Measurements from ENCODE around the gene KRT84. TPM values are rescaled to one million over a fixed set of nuclear protein-coding genes. Genes with fewer than 3 reads are reported as not detected.

Gene KRT84
- total and polyA plus RNA-seq, 10 of the 15 experiments (the other 5 are each of a cell fraction or from before 2014, with no cell fraction given), result not detected

DNA sequence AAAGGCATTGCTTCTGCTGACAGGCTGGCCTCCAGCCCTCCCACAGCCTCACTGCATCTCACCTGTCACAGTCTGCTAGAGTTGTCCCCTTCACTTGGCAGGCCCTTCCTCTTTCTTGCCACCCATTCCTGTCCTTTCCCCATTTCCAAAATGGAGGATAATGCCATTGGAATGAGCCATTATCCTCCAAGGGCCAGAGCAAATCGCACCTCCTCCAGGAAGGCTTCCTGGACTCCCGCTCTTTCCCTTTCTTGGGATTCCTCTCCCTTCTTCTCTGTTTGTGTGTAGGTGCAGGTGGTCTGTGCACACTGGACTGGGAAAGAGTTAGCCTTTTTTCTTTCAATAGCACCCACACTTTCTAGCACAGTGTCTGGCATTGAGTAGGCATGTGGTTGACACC lies 16.9 kb upstream of the KRT84 start:
- no peak overlapping the region for H2AFZ ChIP-seq (ENCODE audit: control insufficient read depth, low read depth, low read length)
- SMC1A ChIA-PET (ENCODE audit: uncharacterized antibody, unreplicated experiment), result no interaction called here
- no peaks in the 10 kb centered on the region for H3K36me3 ChIP-seq (ENCODE audit: control insufficient read depth in 2 of 2, insufficient read depth in 2 of 2, low read length in 1 of 2)
- BruUV-seq (replicated peaks), result no TSS peak
- H3K4me2 ChIP-seq (ENCODE audit: control insufficient read depth, insufficient read depth), result no peak overlapping the region
- in situ Hi-C loops (cut with MboI), result no loop called here
- POLR2A ChIA-PET, result interaction anchor here (0.6 kb wide), 1 partner anchor 610 kb away, joined by 5 read pairs; no protein-coding TSS in a partner anchor
- TF ChIP-seq, protein P1, sequence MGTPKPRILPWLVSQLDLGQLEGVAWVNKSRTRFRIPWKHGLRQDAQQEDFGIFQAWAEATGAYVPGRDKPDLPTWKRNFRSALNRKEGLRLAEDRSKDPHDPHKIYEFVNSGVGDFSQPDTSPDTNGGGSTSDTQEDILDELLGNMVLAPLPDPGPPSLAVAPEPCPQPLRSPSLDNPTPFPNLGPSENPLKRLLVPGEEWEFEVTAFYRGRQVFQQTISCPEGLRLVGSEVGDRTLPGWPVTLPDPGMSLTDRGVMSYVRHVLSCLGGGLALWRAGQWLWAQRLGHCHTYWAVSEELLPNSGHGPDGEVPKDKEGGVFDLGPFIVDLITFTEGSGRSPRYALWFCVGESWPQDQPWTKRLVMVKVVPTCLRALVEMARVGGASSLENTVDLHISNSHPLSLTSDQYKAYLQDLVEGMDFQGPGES (IDR thresholded peaks at IDR 0.05), result no peak
- no peak for TF ChIP-seq LARP7 (IDR thresholded peaks at IDR 0.05)
- TF ChIP-seq ZNF217 (IDR thresholded peaks at IDR 0.05), result no peak
- no peak for TF ChIP-seq BHLHE40 (IDR thresholded peaks at IDR 0.05; ENCODE audit: borderline replicate concordance in 1 of 2, low read depth in 2 of 2, low read length in 1 of 2)
- TF ChIP-seq, protein P2, sequence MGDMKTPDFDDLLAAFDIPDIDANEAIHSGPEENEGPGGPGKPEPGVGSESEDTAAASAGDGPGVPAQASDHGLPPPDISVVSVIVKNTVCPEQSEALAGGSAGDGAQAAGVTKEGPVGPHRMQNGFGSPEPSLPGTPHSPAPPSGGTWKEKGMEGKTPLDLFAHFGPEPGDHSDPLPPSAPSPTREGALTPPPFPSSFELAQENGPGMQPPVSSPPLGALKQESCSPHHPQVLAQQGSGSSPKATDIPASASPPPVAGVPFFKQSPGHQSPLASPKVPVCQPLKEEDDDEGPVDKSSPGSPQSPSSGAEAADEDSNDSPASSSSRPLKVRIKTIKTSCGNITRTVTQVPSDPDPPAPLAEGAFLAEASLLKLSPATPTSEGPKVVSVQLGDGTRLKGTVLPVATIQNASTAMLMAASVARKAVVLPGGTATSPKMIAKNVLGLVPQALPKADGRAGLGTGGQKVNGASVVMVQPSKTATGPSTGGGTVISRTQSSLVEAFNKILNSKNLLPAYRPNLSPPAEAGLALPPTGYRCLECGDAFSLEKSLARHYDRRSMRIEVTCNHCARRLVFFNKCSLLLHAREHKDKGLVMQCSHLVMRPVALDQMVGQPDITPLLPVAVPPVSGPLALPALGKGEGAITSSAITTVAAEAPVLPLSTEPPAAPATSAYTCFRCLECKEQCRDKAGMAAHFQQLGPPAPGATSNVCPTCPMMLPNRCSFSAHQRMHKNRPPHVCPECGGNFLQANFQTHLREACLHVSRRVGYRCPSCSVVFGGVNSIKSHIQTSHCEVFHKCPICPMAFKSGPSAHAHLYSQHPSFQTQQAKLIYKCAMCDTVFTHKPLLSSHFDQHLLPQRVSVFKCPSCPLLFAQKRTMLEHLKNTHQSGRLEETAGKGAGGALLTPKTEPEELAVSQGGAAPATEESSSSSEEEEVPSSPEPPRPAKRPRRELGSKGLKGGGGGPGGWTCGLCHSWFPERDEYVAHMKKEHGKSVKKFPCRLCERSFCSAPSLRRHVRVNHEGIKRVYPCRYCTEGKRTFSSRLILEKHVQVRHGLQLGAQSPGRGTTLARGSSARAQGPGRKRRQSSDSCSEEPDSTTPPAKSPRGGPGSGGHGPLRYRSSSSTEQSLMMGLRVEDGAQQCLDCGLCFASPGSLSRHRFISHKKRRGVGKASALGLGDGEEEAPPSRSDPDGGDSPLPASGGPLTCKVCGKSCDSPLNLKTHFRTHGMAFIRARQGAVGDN (IDR thresholded peaks at IDR 0.05), result no peak
- no peak; the same call in 1 of the 2 replicates for TF ChIP-seq IKZF1 (conservative IDR thresholded peaks at IDR 0.05)
- TF ChIP-seq, protein P3, sequence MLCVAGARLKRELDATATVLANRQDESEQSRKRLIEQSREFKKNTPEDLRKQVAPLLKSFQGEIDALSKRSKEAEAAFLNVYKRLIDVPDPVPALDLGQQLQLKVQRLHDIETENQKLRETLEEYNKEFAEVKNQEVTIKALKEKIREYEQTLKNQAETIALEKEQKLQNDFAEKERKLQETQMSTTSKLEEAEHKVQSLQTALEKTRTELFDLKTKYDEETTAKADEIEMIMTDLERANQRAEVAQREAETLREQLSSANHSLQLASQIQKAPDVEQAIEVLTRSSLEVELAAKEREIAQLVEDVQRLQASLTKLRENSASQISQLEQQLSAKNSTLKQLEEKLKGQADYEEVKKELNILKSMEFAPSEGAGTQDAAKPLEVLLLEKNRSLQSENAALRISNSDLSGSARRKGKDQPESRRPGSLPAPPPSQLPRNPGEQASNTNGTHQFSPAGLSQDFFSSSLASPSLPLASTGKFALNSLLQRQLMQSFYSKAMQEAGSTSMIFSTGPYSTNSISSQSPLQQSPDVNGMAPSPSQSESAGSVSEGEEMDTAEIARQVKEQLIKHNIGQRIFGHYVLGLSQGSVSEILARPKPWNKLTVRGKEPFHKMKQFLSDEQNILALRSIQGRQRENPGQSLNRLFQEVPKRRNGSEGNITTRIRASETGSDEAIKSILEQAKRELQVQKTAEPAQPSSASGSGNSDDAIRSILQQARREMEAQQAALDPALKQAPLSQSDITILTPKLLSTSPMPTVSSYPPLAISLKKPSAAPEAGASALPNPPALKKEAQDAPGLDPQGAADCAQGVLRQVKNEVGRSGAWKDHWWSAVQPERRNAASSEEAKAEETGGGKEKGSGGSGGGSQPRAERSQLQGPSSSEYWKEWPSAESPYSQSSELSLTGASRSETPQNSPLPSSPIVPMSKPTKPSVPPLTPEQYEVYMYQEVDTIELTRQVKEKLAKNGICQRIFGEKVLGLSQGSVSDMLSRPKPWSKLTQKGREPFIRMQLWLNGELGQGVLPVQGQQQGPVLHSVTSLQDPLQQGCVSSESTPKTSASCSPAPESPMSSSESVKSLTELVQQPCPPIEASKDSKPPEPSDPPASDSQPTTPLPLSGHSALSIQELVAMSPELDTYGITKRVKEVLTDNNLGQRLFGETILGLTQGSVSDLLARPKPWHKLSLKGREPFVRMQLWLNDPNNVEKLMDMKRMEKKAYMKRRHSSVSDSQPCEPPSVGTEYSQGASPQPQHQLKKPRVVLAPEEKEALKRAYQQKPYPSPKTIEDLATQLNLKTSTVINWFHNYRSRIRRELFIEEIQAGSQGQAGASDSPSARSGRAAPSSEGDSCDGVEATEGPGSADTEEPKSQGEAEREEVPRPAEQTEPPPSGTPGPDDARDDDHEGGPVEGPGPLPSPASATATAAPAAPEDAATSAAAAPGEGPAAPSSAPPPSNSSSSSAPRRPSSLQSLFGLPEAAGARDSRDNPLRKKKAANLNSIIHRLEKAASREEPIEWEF (IDR thresholded peaks at IDR 0.05; ENCODE audit: insufficient replicate concordance, low read depth, low read length), result no peak
- TF ChIP-seq, protein P4, sequence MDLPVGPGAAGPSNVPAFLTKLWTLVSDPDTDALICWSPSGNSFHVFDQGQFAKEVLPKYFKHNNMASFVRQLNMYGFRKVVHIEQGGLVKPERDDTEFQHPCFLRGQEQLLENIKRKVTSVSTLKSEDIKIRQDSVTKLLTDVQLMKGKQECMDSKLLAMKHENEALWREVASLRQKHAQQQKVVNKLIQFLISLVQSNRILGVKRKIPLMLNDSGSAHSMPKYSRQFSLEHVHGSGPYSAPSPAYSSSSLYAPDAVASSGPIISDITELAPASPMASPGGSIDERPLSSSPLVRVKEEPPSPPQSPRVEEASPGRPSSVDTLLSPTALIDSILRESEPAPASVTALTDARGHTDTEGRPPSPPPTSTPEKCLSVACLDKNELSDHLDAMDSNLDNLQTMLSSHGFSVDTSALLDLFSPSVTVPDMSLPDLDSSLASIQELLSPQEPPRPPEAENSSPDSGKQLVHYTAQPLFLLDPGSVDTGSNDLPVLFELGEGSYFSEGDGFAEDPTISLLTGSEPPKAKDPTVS (IDR thresholded peaks at IDR 0.05; ENCODE audit: low read depth, low read length), result no peak
- RAD21 ChIA-PET (ENCODE audit: unreplicated experiment), result no interaction called here
- no peaks in the 10 kb centered on the region for H3K4me1 ChIP-seq (ENCODE audit: control insufficient read depth, insufficient read depth, low read length)
- no peak overlapping the region for H3K4me3 ChIP-seq
- CTCF ChIA-PET, result no interaction called here
- intact Hi-C loops (cut with micrococcal nuclease; ENCODE audit: unreplicated experiment), result no loop called here
- no peak overlapping the region for H3K27ac ChIP-seq (ENCODE audit: control insufficient read depth, insufficient read depth)
- WGBS (ENCODE audit: insufficient coverage, insufficient replicate concordance, low lambda C conversion rate, missing lambda C conversion rate), result 63% methylated on average over 2 of the region's 2 CpGs
- H3K79me2 ChIP-seq (ENCODE audit: control insufficient read depth, insufficient read depth, low read length), result no peaks in the 10 kb centered on the region
- FAIRE-seq (no peak), DNase-seq (ENCODE audit: low read depth, low spot score) (no peak), ATAC-seq (no peak; the same call in 2 of the 3 replicates)
- no peaks in the 10 kb centered on the region for H4K20me1 ChIP-seq (ENCODE audit: control insufficient read depth, insufficient read depth)
- H3K9ac ChIP-seq (ENCODE audit: control insufficient read depth, insufficient read depth, low read length), result no peak overlapping the region
- no peaks in the 10 kb centered on the region; a peak in 1 of 4 replicates for H3K27me3 ChIP-seq (replicated peaks in 1 of 2; ENCODE audit: control insufficient read depth in 2 of 2, insufficient read depth in 2 of 2, low read length in 1 of 2)
- no peaks in the 10 kb centered on the region for H3K9me3 ChIP-seq (replicated peaks; ENCODE audit: control insufficient read depth, insufficient read depth, low read length)

Measured in GM12878 (cell line).